Spleen (tissue), 7 donors: ENCODE measurements around the gene AGFG1.

ENCODE experiments used
- POLR2A ChIP-seq, 3 donors: fragments of 450-650 bp; IDR thresholded peaks; one replicate each; pipeline ENCODE4 v1.5.1; 2017; ENCODE audit warnings: antibody characterized with exemption in 3 of 3, mild to moderate bottlenecking in 1 of 3
- POLR2AphosphoS5 ChIP-seq, 3 donors: sonication (generic); formaldehyde crosslinking; IDR thresholded peaks; one replicate each; pipeline ENCODE4 v1.5.1; 2017; ENCODE audit warnings: antibody characterized with exemption in 3 of 3
- TF ChIP-seq, protein P1 (sequence below), 11 experiments: fragments of 200-600 bp in 7 of 11; fragments of 450-650 bp in 4 of 11; sonication (generic) in 4 of 11; IDR thresholded peaks in 8 of 11; conservative IDR thresholded peaks in 3 of 11; 1 replicate in 7 of 11; 2 replicates in 4 of 11; pipeline versions ENCODE4 v1.4.0 to v1.8.0; 2016 to 2021; ENCODE audit warnings: antibody characterized with exemption in 11 of 11, inconsistent platforms in 4 of 11, mild to moderate bottlenecking in 1 of 11
- donor health status: DM: no; HTN: no; CAD: no; lungs with moderate emphysema.
- donor health status: DM: no; HTN: no; CAD: no.
- donor health status: DM: no; HTN: no; CAD: no.

DNA sequence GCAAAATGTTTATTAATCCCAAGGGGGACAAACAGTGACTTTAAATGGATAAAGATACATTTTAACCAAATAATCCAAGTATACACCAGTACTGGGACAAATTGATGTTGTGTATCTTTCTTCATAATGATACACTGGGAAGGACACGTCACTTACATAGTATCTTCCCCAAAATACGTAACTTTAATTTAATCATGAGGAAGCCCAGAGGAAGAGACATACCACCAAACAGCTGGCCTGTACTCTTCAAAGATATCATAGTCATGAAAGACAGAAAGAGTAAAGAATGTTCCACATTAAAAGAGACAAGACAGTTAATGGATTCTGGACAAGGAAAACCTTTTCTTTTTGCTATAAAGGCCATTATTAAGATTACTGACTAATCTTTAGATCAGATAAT lies 37.1 kb downstream of the AGFG1 start:
- TF ChIP-seq, protein P1, sequence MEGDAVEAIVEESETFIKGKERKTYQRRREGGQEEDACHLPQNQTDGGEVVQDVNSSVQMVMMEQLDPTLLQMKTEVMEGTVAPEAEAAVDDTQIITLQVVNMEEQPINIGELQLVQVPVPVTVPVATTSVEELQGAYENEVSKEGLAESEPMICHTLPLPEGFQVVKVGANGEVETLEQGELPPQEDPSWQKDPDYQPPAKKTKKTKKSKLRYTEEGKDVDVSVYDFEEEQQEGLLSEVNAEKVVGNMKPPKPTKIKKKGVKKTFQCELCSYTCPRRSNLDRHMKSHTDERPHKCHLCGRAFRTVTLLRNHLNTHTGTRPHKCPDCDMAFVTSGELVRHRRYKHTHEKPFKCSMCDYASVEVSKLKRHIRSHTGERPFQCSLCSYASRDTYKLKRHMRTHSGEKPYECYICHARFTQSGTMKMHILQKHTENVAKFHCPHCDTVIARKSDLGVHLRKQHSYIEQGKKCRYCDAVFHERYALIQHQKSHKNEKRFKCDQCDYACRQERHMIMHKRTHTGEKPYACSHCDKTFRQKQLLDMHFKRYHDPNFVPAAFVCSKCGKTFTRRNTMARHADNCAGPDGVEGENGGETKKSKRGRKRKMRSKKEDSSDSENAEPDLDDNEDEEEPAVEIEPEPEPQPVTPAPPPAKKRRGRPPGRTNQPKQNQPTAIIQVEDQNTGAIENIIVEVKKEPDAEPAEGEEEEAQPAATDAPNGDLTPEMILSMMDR (IDR thresholded peaks at IDR 0.05 in 8 of 11, conservative IDR thresholded peaks at IDR 0.05 in 3 of 11): no peak
- TF ChIP-seq POLR2AphosphoS5 (IDR thresholded peaks at IDR 0.05): no peak
- no peak for TF ChIP-seq POLR2A (IDR thresholded peaks at IDR 0.05)
